Chondrocyte (in vitro differentiated cells): ENCODE measurements around the gene ABLIM1. TPM values are rescaled to one million over a fixed set of nuclear protein-coding genes. Genes with fewer than 3 reads are reported as not detected.

ENCODE experiments used
- DNase-seq: peaks from one replicate; pipeline ENCODE4 v3.0.0; 2021; ENCODE audit warnings: mixed read lengths, low spot score
- H3K27ac Mint-ChIP-seq: one replicate; pipeline ENCODE4 v1.8.0; 2021; ENCODE audit warnings: mild to moderate bottlenecking, moderate library complexity, mixed read lengths; ENCODE audit not compliant: unreplicated experiment
- H3K27me3 Mint-ChIP-seq: 2 replicates; pipeline ENCODE4 v1.8.0; 2021; ENCODE audit warnings: low read depth, mixed read lengths
- H3K36me3 Mint-ChIP-seq: 2 replicates; pipeline ENCODE4 v1.8.0; 2021; ENCODE audit warnings: low read depth, mixed read lengths
- H3K4me1 Mint-ChIP-seq: 2 replicates; pipeline ENCODE4 v1.8.0; 2021; ENCODE audit warnings: low read depth, mild to moderate bottlenecking, mixed read lengths
- H3K4me3 Mint-ChIP-seq: one replicate; pipeline ENCODE4 v1.8.0; 2021; ENCODE audit warnings: mild to moderate bottlenecking, moderate library complexity, mixed read lengths; ENCODE audit not compliant: unreplicated experiment
- H3K9me3 Mint-ChIP-seq: 2 replicates; pipeline ENCODE4 v1.8.0; 2021; ENCODE audit warnings: low read depth, mixed read lengths
- CTCF ChIP-seq: fragments of 200-600 bp; sonication (generic); IDR thresholded peaks from 2 replicates; pipeline ENCODE4 v1.5.0; 2021; ENCODE audit warnings: antibody characterized with exemption, mild to moderate bottlenecking, moderate library complexity
- total RNA-seq: library from RNA; stranded (reverse); gene quantifications from 3 replicates; pipeline ENCODE4 v1.2.1, GENCODE V29; 2021

Gene ABLIM1
- total RNA-seq, 1 donor from 2014 or later, result 15.7 TPM

- no peak for DNase-seq
- TF ChIP-seq CTCF, result no peak
- Mint-ChIP-seq H3K4me3 (no peak overlapping the region), H3K27ac (no peak overlapping the region), H3K36me3 (peaks cover 4% of the 10 kb centered on the region), H3K27me3 (no peaks in the 10 kb centered on the region), H3K9me3 (no peaks in the 10 kb centered on the region), H3K4me1 (peaks cover 15% of the 10 kb centered on the region)
Measured at GRCh38 chr10:114492351-114493037, 165.6 kb downstream of the ABLIM1 start.

GRCh38 chr10:114491933-114492332 is 166.1 kb downstream of the ABLIM1 start:
- TF ChIP-seq CTCF, result no peak
- H3K36me3 Mint-ChIP-seq, result peaks cover 4% of the 10 kb centered on the region
- H3K4me3 Mint-ChIP-seq, result no peak overlapping the region
- H3K27ac Mint-ChIP-seq, result no peak overlapping the region
- peaks cover 15% of the 10 kb centered on the region for H3K4me1 Mint-ChIP-seq
- DNase-seq, result no peak
- no peaks in the 10 kb centered on the region for H3K9me3 Mint-ChIP-seq
- no peaks in the 10 kb centered on the region for H3K27me3 Mint-ChIP-seq

- Mint-ChIP-seq H3K9me3 (no peaks in the 10 kb centered on the region), H3K27ac (no peak overlapping the region), H3K36me3 (peaks cover 4% of the 10 kb centered on the region), H3K4me3 (no peak overlapping the region), H3K27me3 (no peaks in the 10 kb centered on the region), H3K4me1 (peaks cover 15% of the 10 kb centered on the region)
- TF ChIP-seq CTCF, result no peak
- DNase-seq, result no peak
Measured at GRCh38 chr10:114491419-114491818, 166.7 kb downstream of the ABLIM1 start.

- Mint-ChIP-seq H3K36me3 (peaks cover 5% of the 10 kb centered on the region), H3K9me3 (peaks cover 4% of the 10 kb centered on the region), H3K4me3 (no peak overlapping the region), H3K4me1 (peaks cover 24% of the 10 kb centered on the region), H3K27ac (no peak overlapping the region), H3K27me3 (no peaks in the 10 kb centered on the region)
- no peak for DNase-seq
- TF ChIP-seq CTCF, result no peak
Measured at GRCh38 chr10:114489521-114490310, 168.4 kb downstream of the ABLIM1 start.

GRCh38 chr10:114487815-114488536 is 170.1 kb downstream of the ABLIM1 start:
- H3K9me3 Mint-ChIP-seq, result peaks cover 4% of the 10 kb centered on the region
- TF ChIP-seq CTCF, result no peak
- H3K4me1 Mint-ChIP-seq, result peaks cover 23% of the 10 kb centered on the region
- no peak overlapping the region for H3K4me3 Mint-ChIP-seq
- H3K36me3 Mint-ChIP-seq, result peaks cover 7% of the 10 kb centered on the region
- H3K27me3 Mint-ChIP-seq, result no peaks in the 10 kb centered on the region
- DNase-seq, result no peak
- H3K27ac Mint-ChIP-seq, result no peak overlapping the region
